ENCODE results near the gene ENTPD2.
A peak's percentile ranks its signal among the peaks of the same experiment; 100 is the strongest.
"Not testable (repeated sequence)": the region's sequence is repeated elsewhere in the genome, so short reads cannot be mapped to it uniquely, and the experiment has no call there.

Gene ENTPD2

GRCh38 chr9:137064027-137064879, 10.4 kb upstream of the ENTPD2 start:
- no peak overlapping the region for H3K4me3 ChIP-seq (ENCODE audit: low read depth, low read length)
- no peak overlapping the region for H3K27ac ChIP-seq
- H3K36me3 ChIP-seq (ENCODE audit: control insufficient read depth, insufficient read depth, low read length): no peaks in the 10 kb centered on the region
- TF ChIP-seq, protein P1, sequence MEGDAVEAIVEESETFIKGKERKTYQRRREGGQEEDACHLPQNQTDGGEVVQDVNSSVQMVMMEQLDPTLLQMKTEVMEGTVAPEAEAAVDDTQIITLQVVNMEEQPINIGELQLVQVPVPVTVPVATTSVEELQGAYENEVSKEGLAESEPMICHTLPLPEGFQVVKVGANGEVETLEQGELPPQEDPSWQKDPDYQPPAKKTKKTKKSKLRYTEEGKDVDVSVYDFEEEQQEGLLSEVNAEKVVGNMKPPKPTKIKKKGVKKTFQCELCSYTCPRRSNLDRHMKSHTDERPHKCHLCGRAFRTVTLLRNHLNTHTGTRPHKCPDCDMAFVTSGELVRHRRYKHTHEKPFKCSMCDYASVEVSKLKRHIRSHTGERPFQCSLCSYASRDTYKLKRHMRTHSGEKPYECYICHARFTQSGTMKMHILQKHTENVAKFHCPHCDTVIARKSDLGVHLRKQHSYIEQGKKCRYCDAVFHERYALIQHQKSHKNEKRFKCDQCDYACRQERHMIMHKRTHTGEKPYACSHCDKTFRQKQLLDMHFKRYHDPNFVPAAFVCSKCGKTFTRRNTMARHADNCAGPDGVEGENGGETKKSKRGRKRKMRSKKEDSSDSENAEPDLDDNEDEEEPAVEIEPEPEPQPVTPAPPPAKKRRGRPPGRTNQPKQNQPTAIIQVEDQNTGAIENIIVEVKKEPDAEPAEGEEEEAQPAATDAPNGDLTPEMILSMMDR (IDR thresholded peaks at IDR 0.05): peak; percentile 89
- H3K27me3 ChIP-seq (ENCODE audit: control insufficient read depth, insufficient read depth, low read length): no peaks in the 10 kb centered on the region
- H3K4me1 ChIP-seq: no peaks in the 10 kb centered on the region
- no peak overlapping the region for H2AFZ ChIP-seq
- no peak overlapping the region for H3K4me2 ChIP-seq (ENCODE audit: low read length)
- no peaks in the 10 kb centered on the region for H3K9me3 ChIP-seq (ENCODE audit: control insufficient read depth, low read length)
- H3K79me2 ChIP-seq: no peaks in the 10 kb centered on the region
- H3K9ac ChIP-seq: no peak overlapping the region

DNA sequence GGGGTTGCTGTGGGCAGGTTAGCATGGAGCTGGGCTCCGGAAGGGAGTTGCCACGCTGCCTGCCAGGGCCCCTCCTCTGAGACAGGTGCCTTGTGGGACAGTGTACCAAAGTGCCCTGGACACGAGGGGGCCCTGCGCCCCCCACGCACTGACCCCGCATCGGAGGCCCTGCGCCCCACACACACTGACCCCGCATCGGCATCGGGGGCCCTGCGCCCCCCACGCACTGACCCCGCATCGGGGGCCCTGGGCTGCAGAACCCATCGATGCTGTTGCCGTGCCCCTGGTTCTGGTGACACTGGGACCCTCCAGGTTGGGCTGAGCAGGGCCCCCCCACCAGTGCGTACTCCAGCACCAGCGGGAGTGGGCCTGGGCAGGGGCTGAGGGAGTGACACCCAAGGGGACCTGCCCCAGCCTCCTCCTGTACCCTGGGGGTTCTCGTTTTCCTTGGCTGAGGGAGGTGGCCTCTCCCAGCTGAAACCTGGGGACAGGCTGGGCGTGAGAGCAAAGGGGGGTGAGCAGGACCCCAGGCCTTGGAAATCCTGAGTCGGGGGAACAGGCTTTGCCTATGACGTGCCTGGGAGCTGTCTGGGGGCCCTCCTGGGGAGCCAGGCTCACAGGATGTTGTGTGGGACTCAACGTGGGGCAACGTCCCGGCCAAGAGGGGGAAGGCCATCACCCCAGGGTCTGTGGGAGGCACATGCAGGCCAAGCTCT, 9.6 kb upstream of the ENTPD2 start:
- H3K27ac ChIP-seq: no peak overlapping the region
- H3K79me2 ChIP-seq: no peaks in the 10 kb centered on the region
- no peaks in the 10 kb centered on the region for H3K9me3 ChIP-seq (ENCODE audit: control insufficient read depth, low read length)
- H3K27me3 ChIP-seq (ENCODE audit: control insufficient read depth, insufficient read depth, low read length): no peaks in the 10 kb centered on the region
- H3K4me1 ChIP-seq: no peaks in the 10 kb centered on the region
- no peaks in the 10 kb centered on the region for H3K36me3 ChIP-seq (ENCODE audit: control insufficient read depth, insufficient read depth, low read length)
- TF ChIP-seq, protein P1 (IDR thresholded peaks at IDR 0.05): no peak
- H3K4me2 ChIP-seq (ENCODE audit: low read length): no peak overlapping the region
- no peak overlapping the region for H3K9ac ChIP-seq
- H2AFZ ChIP-seq: no peak overlapping the region
- no peak overlapping the region for H3K4me3 ChIP-seq (ENCODE audit: low read depth, low read length)

GRCh38 chr9:137062798-137063197, 8.9 kb upstream of the ENTPD2 start:
- H3K27me3 ChIP-seq (ENCODE audit: control insufficient read depth, insufficient read depth, low read length); H3K4me1 ChIP-seq; H3K79me2 ChIP-seq; H2AFZ ChIP-seq; H3K4me3 ChIP-seq (ENCODE audit: low read depth, low read length); H3K9ac ChIP-seq; H3K4me2 ChIP-seq (ENCODE audit: low read length); H3K27ac ChIP-seq; H3K9me3 ChIP-seq (ENCODE audit: control insufficient read depth, low read length); H3K36me3 ChIP-seq (ENCODE audit: control insufficient read depth, insufficient read depth, low read length): not testable (repeated sequence)

DNA sequence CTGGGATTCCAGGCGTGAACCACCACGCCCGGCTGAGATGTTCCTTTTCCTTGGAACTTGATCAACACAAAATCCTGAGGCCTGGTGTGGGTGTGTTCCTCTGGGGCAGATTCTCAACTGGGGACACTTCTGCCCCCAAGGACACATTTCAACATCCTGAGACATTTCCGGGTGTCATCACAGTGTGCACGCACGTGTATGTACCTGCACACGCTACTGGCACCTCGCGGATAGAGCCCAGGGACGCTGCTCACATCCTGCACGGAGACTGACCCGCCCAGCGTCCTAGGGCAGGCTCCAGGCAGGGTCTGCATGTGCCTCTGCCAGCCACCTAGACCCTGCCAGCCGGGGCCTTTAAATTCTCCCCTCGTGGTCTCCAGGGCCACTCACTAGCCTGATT, 8.5 kb upstream of the ENTPD2 start:
- Histone ChIP-seq H3K79me2 (no peaks in the 10 kb centered on the region), H3K9me3 (ENCODE audit: control insufficient read depth, low read length) (no peaks in the 10 kb centered on the region), H3K27me3 (ENCODE audit: control insufficient read depth, insufficient read depth, low read length) (no peaks in the 10 kb centered on the region), H2AFZ (no peak overlapping the region), H3K4me2 (ENCODE audit: low read length) (no peak overlapping the region), H3K9ac (no peak overlapping the region), H3K27ac (no peak overlapping the region), H3K4me3 (ENCODE audit: low read depth, low read length) (no peak overlapping the region), H3K36me3 (ENCODE audit: control insufficient read depth, insufficient read depth, low read length) (no peaks in the 10 kb centered on the region), H3K4me1 (no peaks in the 10 kb centered on the region)
- TF ChIP-seq, protein P1 (IDR thresholded peaks at IDR 0.05): no peak

DNA sequence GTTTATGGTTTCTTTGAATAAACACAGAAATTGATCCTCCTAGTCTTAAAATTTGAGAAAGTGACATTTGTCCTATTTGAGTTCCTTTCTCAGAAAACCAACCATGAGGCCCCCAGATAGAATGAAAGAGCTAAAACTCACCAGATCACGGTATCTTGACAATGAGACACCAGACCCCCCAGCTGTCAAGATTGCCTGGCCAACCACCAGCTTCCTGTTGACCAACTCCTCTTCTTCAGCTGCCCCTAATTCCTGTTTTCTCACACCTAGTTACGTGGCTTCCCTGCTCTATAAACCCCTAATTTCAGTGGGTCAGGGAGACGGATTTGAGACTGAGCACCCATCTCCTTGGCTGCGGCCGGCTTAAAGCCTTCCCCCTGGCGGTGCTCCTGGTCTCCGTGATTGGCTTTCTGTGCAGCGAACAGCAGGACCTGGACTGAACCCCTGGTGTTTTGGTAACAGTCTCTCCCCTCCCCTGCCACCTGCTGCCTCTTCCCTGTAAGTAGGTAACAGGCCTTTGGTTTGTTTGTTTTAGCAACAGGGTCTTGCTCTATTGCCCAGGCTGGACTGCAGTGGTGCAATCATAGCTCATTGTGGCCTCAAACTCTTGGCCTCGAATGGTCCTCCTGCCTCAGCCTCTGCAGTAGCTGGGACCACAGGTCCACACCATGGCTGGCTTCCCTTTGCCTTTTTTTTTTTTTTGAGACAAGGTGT, 4.8 kb upstream of the ENTPD2 start:
- TF ChIP-seq, protein P1 (IDR thresholded peaks at IDR 0.05): no peak
- Histone ChIP-seq H2AFZ (no peak overlapping the region), H3K79me2 (no peaks in the 10 kb centered on the region), H3K9me3 (ENCODE audit: control insufficient read depth, low read length) (no peaks in the 10 kb centered on the region), H3K27ac (no peak overlapping the region), H3K9ac (no peak overlapping the region), H3K36me3 (ENCODE audit: control insufficient read depth, insufficient read depth, low read length) (no peaks in the 10 kb centered on the region), H3K4me3 (ENCODE audit: low read depth, low read length) (no peak overlapping the region), H3K4me1 (no peaks in the 10 kb centered on the region), H3K4me2 (ENCODE audit: low read length) (no peak overlapping the region), H3K27me3 (ENCODE audit: control insufficient read depth, insufficient read depth, low read length) (no peaks in the 10 kb centered on the region)

Data from parathyroid adenoma (tissue), 2 donors.